Fibroblast of skin of right biceps (primary cell): Measurements from ENCODE around the gene RAD17.
A peak's percentile ranks its signal among the peaks of the same experiment; 100 is the strongest.
"Not testable (repeated sequence)": the region's sequence is repeated elsewhere in the genome, so short reads cannot be mapped to it uniquely, and the experiment has no call there.

Experiments used
- DNase-seq: peaks from one replicate; pipeline ENCODE4 v3.0.0-alpha.2; 2013

The RAD17 gene

GRCh38 chr5:69369340-69370121, at the start of gene RAD17, which contains the start of the genes AK6 and TAF9:
Gene RAD17, plus strand, starts transcription at chr5:69369818. Its CDS starts 2,391 bp downstream, at chr5:69372209.
Gene AK6, minus strand, starts transcription at chr5:69369520. Its CDS starts 30 bp downstream, at chr5:69369490.
Gene TAF9, minus strand, starts transcription at chr5:69369520. Its CDS starts 3,783 bp downstream, at chr5:69365737.
- DNase-seq, result peak; percentile 91

- no peak for DNase-seq
Observed at GRCh38 chr5:69326365-69326764, 43.3 kb upstream of the RAD17 start.

- DNase-seq, result no peak
Observed at GRCh38 chr5:69329905-69330489, 39.6 kb upstream of the RAD17 start.

GRCh38 chr5:69331528-69332445, 37.8 kb upstream of the RAD17 start:
- DNase-seq, result no peak

GRCh38 chr5:69333668-69334315, 35.8 kb upstream of the RAD17 start:
- DNase-seq, result not testable (repeated sequence)

GRCh38 chr5:69334793-69335268, 34.8 kb upstream of the RAD17 start:
- DNase-seq, result peak; percentile 76

GRCh38 chr5:69335341-69335935, 34.2 kb upstream of the RAD17 start:
- DNase-seq, result no peak

- DNase-seq, result peak; percentile 23
Observed at GRCh38 chr5:69341520-69342161, 28.0 kb upstream of the RAD17 start.

- DNase-seq, result no peak
Observed at GRCh38 chr5:69343083-69343482, 26.5 kb upstream of the RAD17 start.

GRCh38 chr5:69350664-69351063, 19.0 kb upstream of the RAD17 start:
- DNase-seq, result no peak

GRCh38 chr5:69359699-69360098, 9.9 kb upstream of the RAD17 start:
- no peak for DNase-seq

GRCh38 chr5:69360442-69360841, 9.2 kb upstream of the RAD17 start:
- DNase-seq, result no peak

- DNase-seq, result no peak
Observed at GRCh38 chr5:69364414-69364813, 5.2 kb upstream of the RAD17 start.

- DNase-seq, result peak; percentile 12
Observed at GRCh38 chr5:69364850-69365249, 4.8 kb upstream of the RAD17 start.

- no peak for DNase-seq
Observed at GRCh38 chr5:69367697-69368279, 1.8 kb upstream of the RAD17 start.

GRCh38 chr5:69368458-69369339, 919 bp upstream of the RAD17 start:
- DNase-seq, result no peak

GRCh38 chr5:69370335-69370734, 717 bp downstream of the RAD17 start:
- not testable (repeated sequence) for DNase-seq

GRCh38 chr5:69372394-69372793, 2.8 kb downstream of the RAD17 start:
- no peak for DNase-seq

GRCh38 chr5:69374911-69375446, 5.4 kb downstream of the RAD17 start:
- no peak for DNase-seq

GRCh38 chr5:69378376-69378775, 8.8 kb downstream of the RAD17 start:
- DNase-seq, result no peak
